GM18498 (cell line): ENCODE data around the gene LTA4H.

ENCODE experiments used
- ATAC-seq: cut with Tn5 transposase; IDR thresholded peaks from one replicate; pipeline ENCODE4 v1.9.1; 2021; ENCODE audit warnings: mild to moderate bottlenecking, moderate library complexity; ENCODE audit not compliant: unreplicated experiment

The LTA4H gene

GRCh38 chr12:95966287-95966870 lies 69.0 kb downstream of the LTA4H start:
- ATAC-seq: no peak

DNA sequence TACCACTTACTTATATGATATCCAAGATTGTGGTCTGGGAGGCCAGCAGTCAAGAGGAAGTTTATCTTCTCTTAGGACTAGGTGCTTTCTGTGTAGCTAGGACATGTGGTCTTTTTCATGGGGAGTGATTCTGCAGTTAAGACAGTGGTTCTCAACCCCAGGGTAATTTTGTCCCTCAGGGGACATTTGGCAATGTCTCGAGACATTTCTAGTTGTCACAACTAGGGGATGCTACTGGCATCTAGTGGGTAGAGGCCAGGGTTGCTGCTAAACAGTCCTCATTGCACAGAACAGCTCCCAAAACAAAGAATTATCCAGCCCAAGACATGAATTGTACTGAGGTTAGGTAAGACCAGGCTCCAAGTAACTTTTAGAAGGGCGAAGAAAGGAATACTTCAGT lies 72.3 kb downstream of the LTA4H start:
- no peak for ATAC-seq

DNA sequence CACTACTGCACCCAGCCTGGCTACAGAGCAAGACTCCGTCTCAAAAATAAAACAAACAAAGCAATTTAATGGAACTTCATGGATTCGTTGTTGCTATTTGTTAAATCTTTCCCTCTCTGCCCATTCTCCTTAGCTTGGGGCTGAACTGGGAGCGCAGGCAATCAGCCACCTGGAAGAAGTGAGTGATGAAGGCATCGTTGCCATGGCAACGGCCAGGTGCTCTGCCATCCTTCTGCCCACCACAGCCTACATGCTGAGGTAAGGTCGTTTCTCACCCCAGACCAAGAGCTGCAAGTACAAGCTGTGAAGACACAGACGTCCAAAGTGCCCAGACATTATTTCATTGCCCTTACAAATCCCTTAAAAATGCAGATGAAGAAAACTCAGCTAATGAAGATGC lies 73.2 kb downstream of the LTA4H start:
- no peak for ATAC-seq

GRCh38 chr12:95960241-95960640 lies 75.1 kb downstream of the LTA4H start:
- ATAC-seq: no peak

DNA sequence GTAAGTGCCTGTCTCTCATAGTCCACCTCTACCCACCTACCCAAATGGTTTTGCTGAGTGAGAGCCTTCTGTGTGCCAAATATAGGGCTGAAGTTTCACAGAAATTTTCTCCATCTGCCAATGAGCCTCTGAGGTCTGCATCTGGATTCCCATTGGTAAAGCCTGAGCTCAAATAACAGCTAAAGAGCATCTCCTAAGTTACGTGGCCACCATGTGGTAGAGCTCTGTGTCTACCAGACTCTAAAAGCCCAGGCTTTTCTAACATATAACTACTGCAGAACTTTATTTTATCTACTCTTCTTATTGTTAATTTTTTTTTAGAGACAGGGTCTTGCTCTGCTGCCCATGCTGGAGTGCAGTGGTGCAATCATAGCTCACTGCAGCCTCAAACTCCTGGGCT lies 76.3 kb downstream of the LTA4H start:
- no peak for ATAC-seq

DNA sequence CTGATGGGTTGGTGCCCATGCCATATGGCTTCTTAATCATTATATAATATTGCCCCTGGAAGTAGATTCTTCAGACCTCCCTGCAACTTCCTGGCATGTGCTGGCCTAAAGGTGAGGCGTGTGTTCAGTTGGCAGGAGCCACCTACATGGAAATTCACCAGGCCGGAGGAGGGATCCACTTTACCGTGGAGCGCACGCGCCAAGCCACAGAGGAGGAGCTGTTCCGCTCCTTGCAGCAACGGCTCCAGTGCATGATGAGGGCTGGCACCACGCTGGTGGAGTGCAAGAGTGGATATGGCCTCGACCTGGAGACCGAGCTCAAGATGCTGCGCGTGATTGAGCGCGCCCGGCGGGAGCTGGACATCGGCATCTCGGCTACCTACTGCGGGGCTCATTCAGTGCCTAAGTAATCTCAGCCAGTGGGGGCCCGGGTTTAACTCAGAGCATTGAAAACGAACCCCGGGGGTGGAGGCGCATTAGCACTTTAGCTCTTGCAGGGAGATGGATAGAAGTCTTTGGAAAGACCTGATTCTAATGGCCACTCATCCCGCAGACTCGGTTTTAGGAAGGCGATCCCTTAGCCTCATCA lies 78.7 kb downstream of the LTA4H start:
- no peak for ATAC-seq

GRCh38 chr12:95955549-95956159 lies 79.7 kb downstream of the LTA4H start:
- ATAC-seq: no peak

GRCh38 chr12:95953000-95953399 lies 82.4 kb downstream of the LTA4H start:
- no peak for ATAC-seq

- ATAC-seq: no peak
Measured at GRCh38 chr12:95951515-95951914, 83.9 kb downstream of the LTA4H start.
